Endodermal cell (in vitro differentiated cells): ENCODE measurements around the gene LDHD. TPM values are rescaled to one million over a fixed set of nuclear protein-coding genes. Genes with fewer than 3 reads are reported as not detected.

Experiments
- DNase-seq: peaks from one replicate; pipeline ENCODE4 v3.0.0-alpha.2; 2017
- H3K27ac ChIP-seq: 2 replicates; pipeline ENCODE4 v1.5.1; 2013; ENCODE audit warnings: mild to moderate bottlenecking, low read depth, low read length, moderate library complexity
- H3K27me3 ChIP-seq: 2 replicates; pipeline ENCODE4 v1.6.1; 2013; ENCODE audit warnings: mild to moderate bottlenecking, low read length, moderate library complexity; ENCODE audit not compliant: insufficient read depth, control insufficient read depth, poor library complexity, severe bottlenecking
- H3K36me3 ChIP-seq: 2 replicates; pipeline ENCODE4 v1.7.0; 2013; ENCODE audit warnings: mild to moderate bottlenecking, low read length, moderate library complexity; ENCODE audit not compliant: control insufficient read depth, insufficient read depth
- H3K4me1 ChIP-seq: one replicate; pipeline ENCODE4 v1.7.0; 2013; ENCODE audit warnings: low read length; ENCODE audit not compliant: control insufficient read depth, insufficient read depth
- H3K4me3 ChIP-seq: 2 replicates; pipeline ENCODE4 v1.5.1; 2013; ENCODE audit warnings: mild to moderate bottlenecking, low read length, moderate library complexity
- H3K9ac ChIP-seq: 2 replicates; pipeline ENCODE4 v1.6.1; 2013; ENCODE audit warnings: mild to moderate bottlenecking, low read length, moderate library complexity; ENCODE audit not compliant: poor library complexity, severe bottlenecking; ENCODE audit errors: extremely low read depth
- H3K9me3 ChIP-seq: 2 replicates; pipeline ENCODE4 v1.6.1; 2013; ENCODE audit warnings: mild to moderate bottlenecking, low read length, moderate library complexity; ENCODE audit not compliant: control insufficient read depth
- H3K27ac Mint-ChIP-seq: 2 replicates; pipeline ENCODE4 v1.8.0; 2020; ENCODE audit warnings: mixed read lengths
- H3K27me3 Mint-ChIP-seq: 2 replicates; pipeline ENCODE4 v1.8.0; 2021; ENCODE audit warnings: mild to moderate bottlenecking, mixed read lengths; ENCODE audit not compliant: insufficient read depth
- H3K36me3 Mint-ChIP-seq: 2 replicates; pipeline ENCODE4 v1.8.0; 2020; ENCODE audit warnings: low read depth, mixed read lengths
- H3K4me1 Mint-ChIP-seq: 2 replicates; pipeline ENCODE4 v1.8.0; 2020; ENCODE audit warnings: mixed read lengths
- H3K4me3 Mint-ChIP-seq: 2 replicates; pipeline ENCODE4 v1.8.0; 2020; ENCODE audit warnings: mild to moderate bottlenecking, moderate library complexity, mixed read lengths
- H3K9me3 Mint-ChIP-seq: 2 replicates; pipeline ENCODE4 v1.8.0; 2020; ENCODE audit warnings: mild to moderate bottlenecking, mixed read lengths
- WGBS, 2 experiments: methylation state at CpG; one replicate each; pipeline versions ENCODE4 v1.1.5 to v1.1.7; 2013; ENCODE audit warnings: missing lambda C conversion rate in 2 of 2, mixed read lengths in 1 of 2; ENCODE audit not compliant: insufficient coverage in 1 of 2, insufficient read length in 1 of 2; 5-methylcytosine and 5-hydroxymethylcytosine counted together
- total RNA-seq, 2 donors: library from RNA; stranded (reverse); fragmentation: NEBNext Ultra II Directional in 1 of 2; extraction: Animal tissue kit (Norgen Biotek cat#: 25700) in 1 of 2; gene quantifications; 2 replicates in 1 of 2; 3 replicates in 1 of 2; pipeline ENCODE4 v1.2.1, GENCODE V29; 2021
- TF ChIP-seq, protein P1 (sequence below): fragments of 200-600 bp; sonication (generic); conservative IDR thresholded peaks from 2 replicates; pipeline ENCODE4 v1.5.0; 2021; ENCODE audit warnings: antibody characterized with exemption, mild to moderate bottlenecking

Gene LDHD
- total RNA-seq, 2 donors from 2014 or later, result 1.4 to 4.3 TPM

DNA sequence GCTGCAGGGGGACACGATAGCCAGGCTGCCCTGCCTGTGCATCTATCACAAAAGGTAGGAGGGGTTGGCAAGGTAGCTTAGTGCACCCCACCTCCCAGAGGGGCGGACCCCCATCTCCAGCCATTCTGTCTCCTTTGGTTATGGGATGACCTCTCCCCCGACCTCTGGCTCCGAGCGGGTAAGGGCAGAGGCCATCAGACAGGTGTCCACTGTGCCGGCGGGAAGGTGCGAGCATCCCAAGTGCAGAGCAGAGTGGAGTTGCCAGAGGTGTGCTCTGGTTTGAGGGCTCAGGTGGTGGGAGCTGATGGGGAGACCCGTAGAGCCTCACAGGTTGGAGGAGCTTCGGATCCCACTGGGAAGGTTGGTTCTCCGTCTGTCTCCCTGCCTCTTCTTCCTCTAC, 11.7 kb downstream of the LDHD start:
- Histone ChIP-seq H3K27ac (no peak overlapping the region), H3K9ac (no peak overlapping the region), H3K4me1 (peaks cover 6% of the 10 kb centered on the region), H3K4me3 (no peak overlapping the region), H3K27me3 (no peaks in the 10 kb centered on the region), H3K9me3 (no peaks in the 10 kb centered on the region), H3K36me3 (peaks cover 7% of the 10 kb centered on the region)
- TF ChIP-seq, protein P1, sequence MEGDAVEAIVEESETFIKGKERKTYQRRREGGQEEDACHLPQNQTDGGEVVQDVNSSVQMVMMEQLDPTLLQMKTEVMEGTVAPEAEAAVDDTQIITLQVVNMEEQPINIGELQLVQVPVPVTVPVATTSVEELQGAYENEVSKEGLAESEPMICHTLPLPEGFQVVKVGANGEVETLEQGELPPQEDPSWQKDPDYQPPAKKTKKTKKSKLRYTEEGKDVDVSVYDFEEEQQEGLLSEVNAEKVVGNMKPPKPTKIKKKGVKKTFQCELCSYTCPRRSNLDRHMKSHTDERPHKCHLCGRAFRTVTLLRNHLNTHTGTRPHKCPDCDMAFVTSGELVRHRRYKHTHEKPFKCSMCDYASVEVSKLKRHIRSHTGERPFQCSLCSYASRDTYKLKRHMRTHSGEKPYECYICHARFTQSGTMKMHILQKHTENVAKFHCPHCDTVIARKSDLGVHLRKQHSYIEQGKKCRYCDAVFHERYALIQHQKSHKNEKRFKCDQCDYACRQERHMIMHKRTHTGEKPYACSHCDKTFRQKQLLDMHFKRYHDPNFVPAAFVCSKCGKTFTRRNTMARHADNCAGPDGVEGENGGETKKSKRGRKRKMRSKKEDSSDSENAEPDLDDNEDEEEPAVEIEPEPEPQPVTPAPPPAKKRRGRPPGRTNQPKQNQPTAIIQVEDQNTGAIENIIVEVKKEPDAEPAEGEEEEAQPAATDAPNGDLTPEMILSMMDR, result no peak
- Mint-ChIP-seq H3K27ac (no peak overlapping the region), H3K36me3 (peaks cover 32% of the 10 kb centered on the region), H3K9me3 (no peaks in the 10 kb centered on the region), H3K4me1 (peaks cover 11% of the 10 kb centered on the region), H3K27me3 (no peaks in the 10 kb centered on the region), H3K4me3 (no peak overlapping the region)
- WGBS, 2 experiments, result 95 to 98% methylated on average over 7 to 11 of the region's 11 CpGs
- no peak for DNase-seq

DNA sequence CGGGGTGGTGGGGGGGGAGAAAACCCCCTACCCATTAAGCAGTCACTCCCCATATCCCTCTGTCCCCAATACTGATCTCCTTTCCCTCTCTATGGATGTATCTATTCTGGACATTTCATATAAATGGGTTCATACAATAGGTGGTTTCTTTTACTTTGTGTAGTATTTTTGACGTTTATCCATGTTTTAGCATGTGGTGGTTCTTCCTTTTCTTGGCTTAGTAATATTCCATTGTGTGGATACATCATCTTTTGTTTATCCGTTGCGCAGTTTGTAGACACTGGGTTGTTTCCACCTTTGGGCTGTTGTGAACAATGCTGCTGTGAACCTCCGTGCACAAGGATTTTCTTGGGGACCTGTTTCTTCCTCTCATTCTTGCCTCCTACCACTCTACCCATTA, 12.6 kb downstream of the LDHD start:
- Histone ChIP-seq H3K27ac (no peak overlapping the region), H3K27me3 (no peaks in the 10 kb centered on the region), H3K4me1 (peaks cover 14% of the 10 kb centered on the region), H3K4me3 (no peak overlapping the region), H3K9ac (no peak overlapping the region), H3K36me3 (peaks cover 7% of the 10 kb centered on the region), H3K9me3 (no peaks in the 10 kb centered on the region)
- 88 to 100% methylated on average over 3 to 4 of the region's 5 CpGs for WGBS, 2 experiments
- H3K27me3 Mint-ChIP-seq, result no peaks in the 10 kb centered on the region
- H3K4me3 Mint-ChIP-seq, result no peak overlapping the region
- peaks cover 32% of the 10 kb centered on the region for H3K36me3 Mint-ChIP-seq
- no peaks in the 10 kb centered on the region for H3K9me3 Mint-ChIP-seq
- TF ChIP-seq, protein P1, result no peak
- H3K27ac Mint-ChIP-seq, result no peak overlapping the region
- no peak for DNase-seq
- peaks cover 19% of the 10 kb centered on the region for H3K4me1 Mint-ChIP-seq

DNA sequence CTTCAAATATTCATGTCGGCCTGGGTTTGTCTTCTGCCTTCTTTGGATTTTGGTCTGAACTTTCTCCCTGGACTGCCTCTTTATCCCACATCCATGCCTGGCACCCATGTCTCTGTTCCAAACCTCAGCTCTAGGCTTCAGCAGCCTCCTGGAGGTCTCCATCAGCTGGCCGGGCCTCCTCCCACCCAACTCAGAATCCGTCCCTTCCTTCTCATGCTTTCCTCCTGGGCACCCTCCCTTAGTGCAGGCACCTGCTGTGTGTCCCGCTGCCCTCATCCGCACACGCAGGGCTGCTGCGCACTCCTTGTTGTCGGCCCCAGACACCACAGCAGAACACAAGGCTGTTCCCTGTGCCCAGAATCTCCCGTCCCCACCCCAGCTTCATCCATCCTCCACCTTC, 14.0 kb downstream of the LDHD start:
- Histone ChIP-seq H3K4me1 (peaks cover 25% of the 10 kb centered on the region), H3K36me3 (peaks cover 7% of the 10 kb centered on the region), H3K4me3 (no peak overlapping the region), H3K27me3 (no peaks in the 10 kb centered on the region), H3K27ac (no peak overlapping the region), H3K9ac (no peak overlapping the region), H3K9me3 (no peaks in the 10 kb centered on the region)
- no peak overlapping the region for H3K4me3 Mint-ChIP-seq
- no peaks in the 10 kb centered on the region for H3K27me3 Mint-ChIP-seq
- peaks cover 28% of the 10 kb centered on the region for H3K4me1 Mint-ChIP-seq
- H3K9me3 Mint-ChIP-seq, result no peaks in the 10 kb centered on the region
- TF ChIP-seq, protein P1, result no peak
- peak overlapping the region; percentile 15 for H3K27ac Mint-ChIP-seq
- no peak for DNase-seq
- 89 to 94% methylated on average over 2 to 9 of the region's 9 CpGs for WGBS, 2 experiments
- H3K36me3 Mint-ChIP-seq, result peaks cover 32% of the 10 kb centered on the region
